Measurements from ENCODE around the gene SLC25A21.

GRCh38 chr14:37116933-37117849 is 55.2 kb downstream of the SLC25A21 start:
- peak; percentile 61; the same call in 1 of the 2 replicates for TF ChIP-seq CTCF (IDR thresholded peaks at IDR 0.05)
- peak; percentile 61; the same call in 1 of the 2 replicates for TF ChIP-seq POLR2AphosphoS5 (IDR thresholded peaks at IDR 0.05; ENCODE audit: low read depth, low read length)
- no peak for TF ChIP-seq REST (IDR thresholded peaks at IDR 0.05; ENCODE audit: insufficient read depth in 1 of 2, low read depth in 2 of 2, low read length in 1 of 2)
- TF ChIP-seq TCF7L2 (IDR thresholded peaks at IDR 0.05; ENCODE audit: low read depth, low read length): peak; percentile 64; the same call in 1 of the 2 replicates
